GM21786 (cell line): ENCODE measurements around the gene GPR179.

Experiments
- ATAC-seq: cut with Tn5 transposase; IDR thresholded peaks from one replicate; pipeline ENCODE4 v1.9.1; 2021; ENCODE audit not compliant: unreplicated experiment

The GPR179 gene

DNA sequence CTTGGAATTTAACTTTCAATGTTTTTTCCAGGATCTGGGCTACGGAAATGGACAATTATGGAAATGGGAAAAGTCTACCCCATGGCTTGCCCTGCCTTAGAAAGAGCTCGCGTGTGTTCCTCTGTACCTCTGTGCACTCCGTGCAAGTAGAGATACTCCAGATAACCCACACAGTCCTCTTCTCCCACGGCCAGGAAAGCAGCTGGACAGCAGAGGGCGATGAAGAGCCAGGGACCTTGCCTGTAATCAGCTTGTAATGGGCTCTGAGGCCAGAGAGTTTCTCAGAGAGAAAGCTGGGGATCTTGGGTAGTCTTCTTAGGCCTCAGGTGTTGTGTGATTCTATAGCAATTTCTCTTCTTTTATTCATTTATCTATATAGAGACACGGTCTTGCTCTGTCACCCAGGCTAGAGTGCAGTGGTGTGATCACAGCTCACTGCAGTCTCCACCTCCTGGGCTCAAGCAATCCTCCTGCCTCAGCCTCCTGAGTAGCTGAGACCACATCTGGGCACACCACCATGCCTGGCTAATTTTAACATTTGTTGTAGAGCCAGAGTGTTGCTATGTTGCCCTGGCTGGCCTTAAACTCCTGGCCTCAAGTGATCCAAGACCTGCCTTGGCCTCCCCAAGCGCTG, 5.5 kb upstream of the GPR179 start:
- no peak for ATAC-seq

DNA sequence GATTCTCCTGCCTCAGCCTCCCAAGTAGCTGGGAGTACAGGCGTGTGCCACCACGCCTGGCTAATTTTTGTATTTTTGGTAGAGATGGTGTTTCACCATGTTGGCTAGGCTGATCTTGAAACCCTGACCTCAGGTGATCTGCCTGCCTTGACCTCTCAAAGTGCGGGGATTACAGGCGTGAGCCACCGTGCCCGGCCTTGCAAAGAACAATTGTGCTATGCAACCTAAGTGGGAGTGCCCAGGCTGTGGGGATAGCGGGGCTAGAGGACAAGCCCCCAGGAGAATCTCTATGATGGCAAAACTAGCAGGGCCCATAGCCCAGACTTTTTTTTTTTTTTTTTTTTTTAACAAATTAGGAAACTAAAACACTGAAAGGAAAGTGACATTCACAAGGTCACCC, 2.0 kb upstream of the GPR179 start:
- ATAC-seq, result no peak

DNA sequence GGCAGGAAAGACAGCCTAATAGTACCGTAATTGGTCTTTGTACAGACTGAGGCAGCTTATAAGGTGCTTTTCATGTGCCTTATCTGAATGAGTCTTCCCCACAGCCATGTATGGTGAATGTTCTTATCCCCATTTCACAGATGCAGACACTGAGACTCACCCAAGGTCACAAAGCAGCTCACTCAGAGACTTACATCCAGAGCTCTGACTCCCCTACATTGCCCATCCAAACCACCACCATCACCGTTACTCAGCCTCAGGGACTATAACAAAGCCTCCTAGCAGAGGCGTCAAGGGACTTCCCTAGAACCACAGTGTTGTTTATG, 627 bp upstream of the GPR179 start:
- ATAC-seq, result no peak

GRCh38 chr17:38342886-38343607, 709 bp downstream of the GPR179 start:
- ATAC-seq, result no peak

DNA sequence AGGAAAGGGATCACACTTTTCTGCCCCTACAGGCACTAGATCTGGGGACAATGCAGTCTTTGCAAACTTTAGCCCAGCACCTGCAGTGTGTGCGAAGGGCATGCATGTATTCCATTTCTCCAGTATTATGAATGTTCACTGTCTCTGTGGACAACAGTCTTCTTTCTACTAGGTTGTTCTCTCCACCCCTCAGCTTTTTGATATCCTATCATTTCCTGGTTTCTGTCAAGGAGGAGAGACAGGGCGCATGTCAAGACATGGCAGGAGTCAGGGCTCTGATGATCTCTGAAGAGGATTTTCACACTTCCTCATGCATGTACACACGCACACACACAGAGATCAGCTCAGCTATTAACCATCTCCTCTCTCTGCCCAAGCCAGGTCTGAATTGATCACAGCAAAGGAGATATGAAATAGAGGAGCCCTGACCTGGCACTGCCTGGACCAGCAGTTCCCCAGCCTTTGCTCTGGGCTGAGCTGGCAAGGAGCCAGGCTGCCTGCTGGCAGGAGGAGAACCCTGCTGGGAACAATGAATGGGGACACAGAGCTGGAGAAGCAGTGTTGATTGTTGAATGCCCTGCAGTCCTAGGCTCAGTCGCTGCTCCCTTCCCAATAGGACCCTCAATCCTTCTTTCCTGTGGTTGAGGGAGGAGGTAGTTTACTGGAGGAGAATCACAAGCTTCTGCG, 2.6 kb downstream of the GPR179 start:
- no peak for ATAC-seq

DNA sequence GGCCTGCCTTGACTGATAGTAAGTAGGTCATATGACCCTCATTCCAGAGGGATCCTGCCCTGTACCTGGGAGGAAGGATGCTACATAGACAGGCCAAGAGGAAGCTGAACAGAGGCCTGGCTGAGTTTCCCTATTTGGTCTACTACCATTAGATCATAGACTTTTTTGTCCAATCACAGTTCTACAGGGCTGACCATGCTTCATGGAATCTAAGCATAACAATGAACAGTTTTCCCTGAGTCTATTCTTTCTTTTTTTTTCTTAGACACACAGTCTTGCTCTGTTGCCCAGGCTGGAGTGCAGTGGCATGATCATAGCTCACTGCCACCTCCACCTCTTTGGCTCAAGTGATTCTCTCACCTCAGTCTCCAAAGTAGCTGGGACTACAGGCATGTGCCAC, 3.9 kb downstream of the GPR179 start:
- ATAC-seq, result no peak

- ATAC-seq, result no peak
Measured at GRCh38 chr17:38338535-38338934, 5.2 kb downstream of the GPR179 start.

GRCh38 chr17:38338053-38338452, 5.7 kb downstream of the GPR179 start:
- ATAC-seq, result no peak

GRCh38 chr17:38336838-38337237, 6.9 kb downstream of the GPR179 start:
- ATAC-seq, result no peak

DNA sequence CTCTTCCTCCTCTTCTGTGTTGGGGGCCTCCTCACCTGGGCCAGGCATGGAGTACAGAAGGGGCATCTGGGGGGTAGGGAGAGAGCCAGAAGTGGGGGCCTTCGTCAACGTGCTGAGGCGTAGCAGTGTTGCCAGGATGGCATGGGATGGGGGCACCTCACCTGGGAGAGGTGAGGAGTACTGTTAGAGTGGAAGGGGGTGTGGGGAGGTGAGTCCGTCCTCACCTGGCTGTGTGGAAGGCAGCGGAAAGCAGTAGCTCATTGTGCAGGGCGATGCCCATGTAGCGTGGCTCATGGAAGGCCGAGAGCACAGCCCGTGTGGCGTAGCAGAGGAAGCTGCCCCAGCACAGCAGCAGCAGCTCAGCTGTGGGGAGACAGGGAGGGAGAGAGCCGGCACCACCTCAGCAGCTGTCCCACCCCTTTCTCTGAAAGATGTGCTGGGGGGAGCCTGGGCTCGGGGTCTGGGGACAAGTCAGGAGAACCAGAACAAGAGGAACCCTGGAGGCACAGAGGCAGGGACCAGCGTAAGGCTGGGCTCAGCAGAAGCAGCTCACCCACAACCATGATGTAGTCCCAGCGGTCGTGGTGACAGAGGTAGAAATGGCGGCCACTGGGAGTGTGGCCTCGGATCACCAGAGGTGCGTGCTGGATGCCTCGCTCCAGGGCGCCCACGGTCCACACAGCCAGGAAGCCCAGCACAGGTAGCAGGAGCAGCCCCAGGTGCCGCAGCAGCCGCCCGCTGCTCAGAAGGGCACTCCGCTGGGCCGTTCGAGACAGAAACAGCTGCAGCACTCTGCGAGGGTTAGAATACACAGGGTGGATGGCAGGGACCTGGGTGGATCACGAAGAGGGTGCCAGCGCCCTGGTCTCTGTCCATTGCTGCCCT, 9.0 kb downstream of the GPR179 start:
- ATAC-seq, result no peak

- no peak for ATAC-seq
Measured at GRCh38 chr17:38333635-38334295, 10.0 kb downstream of the GPR179 start.

- no peak for ATAC-seq
Measured at GRCh38 chr17:38332735-38333134, 11.0 kb downstream of the GPR179 start.

DNA sequence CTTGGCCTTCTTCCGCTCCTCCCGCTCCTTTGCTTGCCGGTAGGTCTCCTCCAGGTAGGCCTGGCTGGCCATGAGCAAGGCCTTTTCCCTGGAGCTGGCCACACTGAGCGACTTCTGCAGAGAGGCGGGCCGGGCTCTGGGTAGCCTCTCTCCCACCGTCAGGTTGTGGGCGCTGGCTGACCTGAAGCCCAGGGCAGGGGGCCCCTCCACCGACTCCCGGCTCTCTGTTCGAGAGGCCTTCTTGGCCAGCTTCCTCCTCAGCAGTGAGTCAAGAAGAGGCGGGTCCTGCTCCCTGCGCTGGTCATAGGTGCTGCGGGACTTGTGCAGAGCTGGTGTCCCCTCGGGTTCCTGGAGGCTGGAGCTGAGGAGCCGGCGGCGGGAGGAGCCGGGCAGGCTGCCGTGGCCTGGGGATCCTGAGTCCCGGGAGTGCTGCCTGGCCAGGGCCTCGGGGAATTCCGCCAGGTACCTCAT, 12.8 kb downstream of the GPR179 start:
- no peak for ATAC-seq

DNA sequence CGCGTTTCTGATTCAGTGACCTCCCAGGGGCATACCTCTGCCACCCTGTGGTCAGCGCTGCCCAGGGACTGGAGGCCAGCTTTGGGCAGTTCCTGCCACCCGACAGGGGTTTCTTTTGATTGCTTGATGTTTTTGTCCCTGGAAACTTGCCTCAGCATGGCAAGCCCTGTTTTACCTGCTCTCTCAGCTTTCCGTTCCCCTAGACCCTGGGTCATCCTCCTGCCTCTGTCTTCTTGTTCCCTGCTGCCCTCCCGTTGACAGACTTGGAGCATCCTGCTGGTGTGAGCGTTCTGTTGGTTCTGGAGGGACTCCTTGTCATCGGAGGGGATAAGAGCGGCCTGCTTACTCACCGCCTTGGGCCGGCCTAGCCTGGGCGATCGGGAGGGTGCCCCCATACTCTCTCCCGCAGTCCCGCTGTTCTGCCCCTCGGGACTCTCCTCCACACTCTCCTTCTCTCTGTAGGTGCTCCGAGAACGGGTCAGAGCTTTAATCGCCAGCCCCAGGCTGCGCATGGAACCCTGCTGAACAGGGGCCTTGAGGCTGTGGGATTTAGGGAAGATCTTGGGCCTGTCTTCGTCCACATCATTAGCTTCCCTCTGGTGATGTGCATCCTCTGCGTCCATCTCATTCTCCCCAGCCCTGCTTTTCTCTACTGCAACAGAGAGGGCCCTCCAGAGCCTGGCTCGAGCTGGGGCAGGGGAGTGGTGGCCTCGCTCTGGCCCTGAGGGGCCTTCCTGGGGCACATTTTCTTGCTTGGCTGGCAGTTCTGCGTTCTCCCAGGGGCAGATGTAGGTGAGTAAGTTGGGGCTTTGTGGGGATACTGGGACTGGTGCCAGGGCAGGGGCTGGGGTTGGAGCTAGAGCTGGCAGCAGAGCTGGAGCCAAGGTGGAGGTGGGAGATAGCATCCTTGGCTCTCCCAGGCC, 13.7 kb downstream of the GPR179 start:
- no peak for ATAC-seq

DNA sequence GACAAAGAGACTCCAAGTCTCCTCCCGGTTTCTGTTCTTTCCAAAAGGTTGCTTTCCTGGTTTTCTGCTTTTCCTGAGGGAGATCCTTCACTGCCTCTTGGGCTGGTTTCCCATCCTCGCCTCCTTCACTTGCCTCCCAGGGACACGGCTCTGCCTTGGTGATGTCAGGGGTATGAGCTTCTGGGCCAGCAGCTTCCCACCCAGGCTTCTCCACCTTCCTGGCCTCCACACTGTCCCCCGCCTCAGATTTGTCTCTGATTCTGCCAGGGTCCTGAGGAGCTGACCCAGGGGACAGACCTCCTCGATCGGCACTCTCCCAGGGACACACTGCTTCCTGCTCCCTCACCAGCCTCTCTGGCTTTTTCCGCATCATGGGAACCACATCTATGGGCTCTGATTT, 14.5 kb downstream of the GPR179 start:
- ATAC-seq, result no peak

- no peak for ATAC-seq
Measured at GRCh38 chr17:38328620-38329019, 15.1 kb downstream of the GPR179 start.

DNA sequence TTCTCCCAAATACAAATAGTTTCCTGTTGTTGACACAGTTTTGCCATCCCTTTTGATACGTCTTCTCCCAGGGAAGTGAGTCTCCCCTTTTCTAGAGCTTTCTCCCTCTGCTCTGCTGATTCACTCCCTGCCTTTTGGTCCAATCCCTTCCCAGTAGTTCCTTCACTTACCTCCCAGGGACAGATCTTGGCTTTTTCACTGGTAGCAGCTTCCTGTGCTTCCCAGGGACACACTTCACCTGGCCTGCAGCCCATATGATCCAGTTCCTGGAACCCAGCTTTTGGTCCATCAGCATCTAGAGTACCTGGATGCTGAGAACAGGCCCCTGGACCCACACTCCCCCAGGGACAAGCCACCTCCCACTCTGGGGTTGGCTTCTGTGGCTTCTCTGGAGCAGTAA, 15.8 kb downstream of the GPR179 start:
- ATAC-seq, result no peak

DNA sequence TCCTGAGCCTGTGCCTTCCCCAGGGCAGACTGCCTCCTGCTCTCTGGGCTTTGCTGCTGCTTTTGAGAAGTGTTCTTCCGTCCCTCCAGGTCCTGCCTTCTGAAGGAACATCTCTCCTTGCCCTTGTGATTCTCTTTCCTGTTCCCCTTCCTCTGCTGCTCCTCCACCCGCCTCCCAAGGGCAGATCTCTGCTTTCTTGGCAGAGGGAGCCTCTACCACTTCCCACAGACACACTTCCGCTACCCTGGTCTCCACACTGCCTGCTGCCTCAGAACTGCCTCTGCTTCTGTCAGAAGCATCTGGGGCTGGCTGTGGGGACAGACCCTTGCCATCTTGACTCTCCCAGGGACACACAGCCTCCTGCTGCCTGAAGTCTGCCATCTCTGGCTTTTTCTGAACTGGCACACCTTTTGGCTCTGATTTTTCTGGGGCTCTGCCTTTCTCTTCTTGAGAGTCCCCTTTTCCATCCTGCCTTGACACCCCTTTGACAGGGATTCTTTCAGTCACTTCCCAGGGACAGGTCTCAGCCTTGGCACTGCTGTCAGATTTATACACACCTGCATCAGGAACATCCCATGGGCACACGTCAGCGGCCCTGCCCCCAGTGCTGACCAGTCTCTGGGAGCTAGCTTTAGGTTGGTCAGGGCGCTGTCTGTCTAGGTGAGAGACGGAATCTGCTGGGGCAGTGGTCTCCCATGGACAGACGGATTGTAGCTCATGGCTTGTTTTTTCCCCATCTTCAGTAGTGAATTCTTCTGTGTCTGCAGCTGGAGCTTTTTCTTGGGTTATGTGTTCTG, 16.6 kb downstream of the GPR179 start:
- ATAC-seq, result no peak
